Measurements from ENCODE around the gene ZNF197.
"Not testable (repeated sequence)": the region's sequence is repeated elsewhere in the genome, so short reads cannot be mapped to it uniquely, and the experiment has no call there.

ZNF197 gene

DNA sequence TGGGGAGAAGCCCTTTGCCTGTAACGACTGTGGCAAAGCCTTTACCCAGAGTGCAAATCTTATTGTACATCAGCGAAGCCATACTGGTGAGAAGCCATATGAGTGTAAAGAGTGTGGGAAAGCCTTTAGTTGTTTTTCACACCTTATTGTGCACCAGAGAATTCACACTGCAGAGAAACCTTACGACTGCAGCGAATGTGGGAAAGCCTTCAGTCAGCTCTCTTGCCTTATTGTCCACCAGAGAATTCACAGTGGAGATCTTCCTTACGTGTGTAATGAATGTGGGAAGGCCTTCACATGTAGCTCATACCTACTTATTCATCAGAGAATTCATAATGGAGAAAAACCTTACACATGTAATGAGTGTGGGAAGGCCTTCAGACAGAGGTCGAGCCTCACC is 34.6 kb downstream of the ZNF197 start:
- no peak for DNase-seq (ENCODE audit: extremely low read depth in 1 of 2, low read depth in 1 of 2)

DNA sequence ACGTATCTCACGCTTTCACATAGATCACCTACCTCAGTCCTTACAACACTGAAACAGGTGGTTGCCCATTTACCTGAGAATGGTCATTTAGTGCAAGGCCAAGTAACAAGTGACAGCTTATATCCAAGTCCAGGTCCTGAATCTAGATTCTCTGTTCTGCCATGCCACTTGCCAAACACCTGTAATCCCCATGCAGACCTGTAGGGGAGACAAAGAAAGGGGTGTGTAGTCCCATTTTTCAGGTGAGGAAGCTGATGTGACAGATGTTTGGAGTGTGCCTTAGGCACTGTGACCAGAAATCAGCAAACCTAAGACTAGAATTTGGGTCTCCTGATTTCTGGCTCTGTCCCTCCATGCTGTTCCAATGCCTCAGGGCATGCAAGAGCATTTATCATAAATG is 36.4 kb downstream of the ZNF197 start:
- DNase-seq (ENCODE audit: extremely low read depth in 1 of 2, low read depth in 1 of 2): no peak

DNA sequence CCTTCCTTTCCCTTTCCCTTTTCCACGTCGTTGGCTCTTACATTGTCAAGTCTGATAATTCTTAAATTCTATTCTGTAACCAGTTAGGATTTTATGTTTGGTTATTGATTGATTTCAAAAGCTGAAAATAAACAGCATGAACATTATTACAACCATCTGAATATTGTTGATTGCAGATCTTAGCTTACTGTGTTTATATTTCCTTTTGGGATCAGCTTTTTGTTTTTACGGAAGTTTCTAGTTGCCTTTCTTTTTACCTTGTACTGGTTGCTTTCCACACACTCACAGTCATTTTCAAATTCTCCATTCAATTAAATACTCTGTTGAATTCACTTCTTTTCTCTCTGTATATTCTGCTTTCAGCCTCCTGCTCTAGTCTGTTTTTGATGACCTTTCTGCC is 40.3 kb downstream of the ZNF197 start:
- DNase-seq (ENCODE audit: extremely low read depth in 1 of 2, low read depth in 1 of 2): no peak

DNA sequence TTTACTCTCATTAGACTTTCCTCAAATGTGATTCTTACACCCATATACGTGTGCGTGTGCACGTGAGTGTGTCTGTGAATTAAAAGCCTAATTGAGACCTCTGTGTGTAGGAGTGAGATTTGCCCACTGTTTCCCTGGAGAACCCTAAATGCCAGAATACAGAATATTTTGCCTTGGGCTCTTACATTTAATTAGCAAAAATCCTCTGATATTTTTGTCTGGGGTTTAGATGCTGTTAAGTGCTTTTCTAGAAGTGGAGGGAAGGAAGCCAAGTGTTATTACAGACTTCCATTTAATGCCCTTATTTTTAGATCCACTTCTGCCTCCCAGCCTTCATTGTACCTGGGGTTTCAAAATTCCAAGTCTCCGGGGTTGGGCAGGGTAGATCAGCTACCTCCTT is 41.5 kb downstream of the ZNF197 start:
- no peak for DNase-seq (ENCODE audit: extremely low read depth in 1 of 2, low read depth in 1 of 2)

DNA sequence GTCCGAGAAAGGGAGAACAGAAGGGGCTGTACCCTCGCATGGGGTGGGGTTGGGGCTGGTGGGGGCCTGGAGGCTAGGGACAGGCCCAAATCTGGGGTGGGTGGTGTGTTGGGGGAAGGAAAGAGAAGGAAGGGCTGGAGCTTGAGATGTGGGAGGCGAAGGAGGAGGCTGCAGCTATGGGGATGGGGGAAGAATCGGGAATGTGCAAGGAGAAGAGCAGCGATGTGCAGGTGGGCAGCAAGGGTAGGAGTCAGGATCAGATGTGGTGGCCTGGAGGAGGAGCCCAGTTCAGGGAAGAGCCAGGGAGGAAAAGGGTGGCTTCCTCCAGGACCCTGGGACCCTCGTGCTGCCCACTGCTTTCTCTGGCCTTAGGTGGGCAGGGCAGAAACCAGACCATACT is 44.9 kb downstream of the ZNF197 start:
- no peak for DNase-seq (ENCODE audit: extremely low read depth in 1 of 2, low read depth in 1 of 2)

DNA sequence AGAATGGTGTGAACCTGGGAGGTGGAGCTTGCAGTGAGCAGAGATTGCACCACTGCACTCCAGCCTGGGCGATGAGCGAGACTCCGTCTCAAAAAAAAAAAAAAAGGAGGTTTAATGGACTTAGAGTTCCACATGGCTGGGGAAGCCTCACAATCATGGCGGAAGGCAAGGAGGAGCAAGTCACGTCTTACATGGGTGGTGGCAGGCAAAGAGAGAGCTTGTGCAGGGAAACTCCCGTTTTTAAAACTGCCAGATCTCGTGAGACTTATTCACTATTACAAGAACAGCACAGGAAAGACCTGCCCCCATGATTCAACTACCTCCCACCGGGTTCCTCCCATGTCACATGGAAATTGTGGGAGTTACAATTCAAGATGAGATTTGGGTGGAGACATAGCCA is 48.6 kb downstream of the ZNF197 start:
- DNase-seq (ENCODE audit: extremely low read depth in 1 of 2, low read depth in 1 of 2): not testable (repeated sequence)

DNA sequence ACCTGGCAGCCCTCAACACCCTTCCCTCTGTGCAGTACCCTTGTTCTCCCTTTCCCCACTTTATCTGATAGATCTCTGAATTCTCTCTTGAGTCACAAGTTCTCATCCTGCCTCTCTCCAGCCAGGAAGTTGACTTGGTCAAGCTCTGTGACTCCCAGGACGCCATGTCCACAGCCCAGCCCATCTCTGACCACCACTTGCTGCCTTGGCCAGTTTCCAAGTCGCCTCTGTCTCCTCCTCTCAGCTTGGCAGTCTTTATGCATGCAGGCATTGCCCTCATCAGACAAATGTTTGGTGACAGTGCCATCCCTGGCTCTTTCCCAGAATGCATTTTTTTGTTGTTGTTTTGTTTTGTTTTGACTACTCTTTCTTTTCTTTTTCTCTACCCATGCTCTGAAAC is 49.4 kb downstream of the ZNF197 start:
- DNase-seq (ENCODE audit: extremely low read depth in 1 of 2, low read depth in 1 of 2): no peak

DNA sequence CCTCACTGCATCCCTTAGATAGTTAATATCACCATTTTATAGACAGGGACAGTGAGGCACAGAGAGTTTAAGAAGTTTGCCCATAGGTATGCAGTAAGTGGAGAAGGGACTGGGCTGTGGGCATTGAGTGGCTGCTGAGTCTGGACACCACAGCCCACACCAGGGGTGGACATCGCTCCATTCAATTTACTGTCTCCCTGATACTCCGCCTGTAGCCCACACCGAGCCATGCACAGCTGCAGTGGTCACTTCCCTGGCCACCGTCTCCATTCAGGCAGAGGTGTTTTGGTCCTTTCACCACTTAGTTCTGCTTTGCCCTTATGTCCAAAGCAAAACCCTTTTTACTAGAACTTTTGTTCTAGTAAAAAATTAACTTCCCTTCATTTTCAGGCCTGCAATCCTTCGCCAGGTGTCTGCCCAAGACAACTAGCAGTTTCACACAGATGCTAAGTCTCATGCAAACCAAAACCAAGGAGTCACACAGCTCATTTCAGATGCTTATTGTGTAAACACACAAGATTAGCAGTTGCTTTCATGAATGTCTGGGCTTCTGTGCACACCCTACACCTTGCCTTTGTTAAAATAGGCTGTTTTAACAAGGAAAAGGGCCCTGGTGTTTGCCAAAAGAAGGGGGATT is 53.8 kb downstream of the ZNF197 start:
- DNase-seq (ENCODE audit: extremely low read depth in 1 of 2, low read depth in 1 of 2): no peak

DNA sequence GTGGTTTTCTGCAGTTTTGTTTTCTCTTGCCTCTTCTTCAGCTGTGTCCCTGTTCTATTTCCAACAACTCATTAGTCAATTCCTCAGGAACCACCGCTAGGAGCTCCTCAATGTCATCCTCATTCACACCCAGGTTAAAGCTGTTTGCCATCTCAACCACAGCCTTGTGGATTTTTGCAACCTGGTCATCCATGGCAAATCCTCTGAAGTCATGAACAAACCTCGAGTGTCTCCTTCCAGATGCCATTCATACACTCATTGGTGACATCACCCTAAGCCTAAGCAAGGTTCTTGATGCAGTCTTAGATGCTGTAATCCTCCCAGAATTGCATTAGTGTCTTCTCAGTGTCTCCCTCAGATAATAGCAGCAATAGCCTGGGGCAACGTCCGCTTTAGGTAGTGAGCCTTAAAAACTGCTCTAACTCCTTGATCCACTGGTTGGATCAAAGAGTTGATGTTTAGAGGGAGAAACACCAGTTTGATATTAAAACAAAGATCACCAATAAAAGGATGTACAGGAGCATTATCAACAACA is 56.2 kb downstream of the ZNF197 start:
- no peak for DNase-seq (ENCODE audit: extremely low read depth in 1 of 2, low read depth in 1 of 2)

DNA sequence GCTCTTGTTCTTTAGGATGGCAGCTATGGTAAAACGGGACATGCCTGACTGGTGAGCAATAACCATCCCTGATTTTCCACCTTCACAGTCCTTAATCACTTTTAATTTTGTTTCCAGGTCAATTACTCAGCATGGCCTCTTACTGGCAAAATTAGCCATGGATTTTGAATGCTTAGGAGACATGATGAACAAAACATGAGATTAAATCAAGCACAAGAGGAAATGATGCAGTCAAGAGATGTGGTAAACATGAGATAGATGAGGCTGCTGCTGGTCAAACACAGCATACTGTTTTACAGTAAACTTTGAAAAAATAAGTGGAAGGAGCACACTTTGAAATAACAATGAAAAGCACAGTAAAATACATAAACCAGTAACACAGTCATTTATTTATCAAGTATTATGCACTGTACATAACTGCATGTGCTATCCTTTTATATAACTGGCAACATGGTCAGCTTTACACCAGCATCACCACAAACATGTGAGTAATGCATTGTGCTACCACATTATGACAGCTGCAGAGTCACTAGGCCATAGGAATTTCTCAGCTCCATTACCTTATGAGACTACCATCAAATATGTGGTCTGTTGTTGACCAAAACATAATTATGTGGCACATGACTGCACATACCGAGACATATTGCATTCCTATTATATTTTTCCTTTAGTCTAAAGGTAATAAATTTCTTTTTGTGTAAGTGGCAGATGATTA is 57.5 kb downstream of the ZNF197 start:
- DNase-seq (ENCODE audit: extremely low read depth in 1 of 2, low read depth in 1 of 2): no peak

DNA sequence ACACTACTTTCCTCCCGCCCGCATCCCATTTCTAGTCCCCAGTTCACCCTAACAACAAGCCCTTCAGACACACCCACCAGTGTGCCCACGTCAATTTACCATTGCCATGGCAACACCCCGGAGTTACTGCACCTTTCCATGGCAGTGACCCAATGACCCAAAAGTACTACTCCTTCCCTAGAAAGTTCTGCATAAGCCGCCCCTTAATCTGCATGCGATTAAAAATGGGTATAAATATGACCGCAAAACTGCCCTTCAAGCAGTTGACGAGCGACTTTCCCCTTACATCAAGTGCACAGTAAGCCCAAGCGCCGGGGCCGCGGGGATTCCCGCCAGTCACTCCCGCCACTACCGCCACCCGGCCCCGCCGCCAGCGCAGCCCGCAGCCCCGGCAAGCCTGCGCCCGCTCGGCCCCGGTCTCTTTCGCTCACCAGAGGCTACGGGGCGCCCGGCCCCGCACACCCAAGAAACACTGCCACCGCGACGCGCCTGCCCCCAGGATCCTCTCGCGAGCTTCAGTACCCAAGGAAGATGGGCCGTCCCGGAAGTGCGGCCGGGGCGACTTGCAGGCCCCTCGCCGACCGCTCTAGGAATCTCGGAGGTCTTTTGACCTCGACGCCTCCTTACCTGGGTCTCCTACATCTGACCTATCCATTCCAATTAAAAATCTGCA is 60.4 kb downstream of the ZNF197 start:
- DNase-seq (ENCODE audit: extremely low read depth in 1 of 2, low read depth in 1 of 2): peak in 1 of 2 donors; percentile 39

DNA sequence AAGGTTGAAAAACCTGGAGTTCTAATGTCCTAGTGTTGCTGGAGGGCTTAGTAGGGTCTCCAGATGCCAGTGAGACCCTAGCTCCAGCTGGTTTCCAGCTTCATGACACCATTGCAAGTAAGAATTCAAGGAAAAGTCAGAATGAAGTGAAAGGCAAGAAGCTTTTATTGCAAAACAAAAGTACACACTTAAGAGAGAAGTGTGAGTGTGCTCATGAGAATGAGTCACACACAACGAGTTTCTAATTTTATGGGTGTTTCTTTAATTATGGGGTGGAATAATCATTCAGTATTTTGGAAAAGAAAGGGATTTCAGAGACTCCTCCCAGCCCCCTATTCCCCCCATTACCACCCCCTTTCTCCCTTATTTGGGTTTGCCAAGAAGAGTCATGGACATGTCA is 63.1 kb downstream of the ZNF197 start:
- no peak for DNase-seq (ENCODE audit: extremely low read depth in 1 of 2, low read depth in 1 of 2)
